Measurements from ENCODE around the gene FAM25A.
A peak's percentile ranks its signal among the peaks of the same experiment; 100 is the strongest.
"Not testable (repeated sequence)": the region's sequence is repeated elsewhere in the genome, so short reads cannot be mapped to it uniquely, and the experiment has no call there.

Gene FAM25A

DNA sequence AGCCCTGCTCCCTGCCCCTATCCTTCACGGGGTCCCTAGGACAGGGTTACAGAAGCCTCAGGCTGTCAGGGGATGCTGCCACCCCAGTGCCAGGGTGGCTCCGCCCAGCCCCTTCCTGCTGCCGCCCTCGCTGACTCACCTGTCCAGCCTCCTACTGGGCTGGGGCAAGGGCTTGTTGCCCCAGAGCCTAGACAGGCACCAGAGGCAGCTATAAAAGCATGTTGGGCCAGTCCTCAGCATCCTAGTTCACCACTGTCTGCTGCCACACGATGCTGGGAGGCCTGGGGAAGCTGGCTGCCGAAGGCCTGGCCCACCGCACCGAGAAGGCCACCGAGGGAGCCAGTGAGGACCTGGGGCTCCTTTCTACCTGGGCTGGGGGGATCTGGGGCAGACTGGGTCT, at the start of gene FAM25A:
Gene FAM25A, plus strand, starts transcription at position 239 of the 400 bp plus-strand sequence. Its CDS starts 31 bp downstream, at position 270.
- H3K36me3 ChIP-seq (ENCODE audit: control insufficient read depth, insufficient read depth, low read length); H3K27me3 ChIP-seq (ENCODE audit: control insufficient read depth, insufficient read depth, low read length); H3K9me3 ChIP-seq (ENCODE audit: control insufficient read depth, insufficient read depth, low read length); DNase-seq (ENCODE audit: low read depth, low spot score); H3K4me1 ChIP-seq (ENCODE audit: control insufficient read depth, insufficient read depth, low read length); H3K27ac ChIP-seq (ENCODE audit: low read length); H3K4me3 ChIP-seq (ENCODE audit: low read length): not testable (repeated sequence)
- no CpG with 5 or more reads among the region's 9 CpGs for WGBS (ENCODE audit: insufficient coverage, insufficient read length)

DNA sequence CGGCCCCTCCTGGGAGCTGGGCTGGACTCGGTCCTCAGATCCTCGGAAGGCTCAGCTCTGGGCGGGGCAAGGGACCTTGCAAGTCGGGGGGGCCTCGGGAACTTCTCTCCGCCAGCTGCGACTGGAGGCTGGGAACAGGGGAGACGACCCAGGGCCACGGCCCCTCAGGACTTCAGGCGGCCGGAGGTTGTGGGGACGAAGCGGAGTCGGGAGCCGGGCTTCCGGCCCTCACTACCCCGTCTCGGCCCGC, 49.2 kb upstream of the FAM25A start:
- WGBS (ENCODE audit: insufficient coverage, insufficient read length), result no CpG with 5 or more reads among the region's 20 CpGs
- DNase-seq (ENCODE audit: low read depth, low spot score), result no peak
- peak overlapping the region; percentile 53; the same call in 1 of the 2 replicates for H3K4me3 ChIP-seq (ENCODE audit: low read length)
- H3K36me3 ChIP-seq (ENCODE audit: control insufficient read depth, insufficient read depth, low read length), result no peaks in the 10 kb centered on the region
- peaks cover 5% of the 10 kb centered on the region; the same call in 1 of the 2 replicates for H3K27me3 ChIP-seq (ENCODE audit: control insufficient read depth, insufficient read depth, low read length)
- no peaks in the 10 kb centered on the region for H3K9me3 ChIP-seq (ENCODE audit: control insufficient read depth, insufficient read depth, low read length)
- peaks cover 13% of the 10 kb centered on the region for H3K4me1 ChIP-seq (ENCODE audit: control insufficient read depth, insufficient read depth, low read length)
- no peak overlapping the region for H3K27ac ChIP-seq (ENCODE audit: low read length)

DNA sequence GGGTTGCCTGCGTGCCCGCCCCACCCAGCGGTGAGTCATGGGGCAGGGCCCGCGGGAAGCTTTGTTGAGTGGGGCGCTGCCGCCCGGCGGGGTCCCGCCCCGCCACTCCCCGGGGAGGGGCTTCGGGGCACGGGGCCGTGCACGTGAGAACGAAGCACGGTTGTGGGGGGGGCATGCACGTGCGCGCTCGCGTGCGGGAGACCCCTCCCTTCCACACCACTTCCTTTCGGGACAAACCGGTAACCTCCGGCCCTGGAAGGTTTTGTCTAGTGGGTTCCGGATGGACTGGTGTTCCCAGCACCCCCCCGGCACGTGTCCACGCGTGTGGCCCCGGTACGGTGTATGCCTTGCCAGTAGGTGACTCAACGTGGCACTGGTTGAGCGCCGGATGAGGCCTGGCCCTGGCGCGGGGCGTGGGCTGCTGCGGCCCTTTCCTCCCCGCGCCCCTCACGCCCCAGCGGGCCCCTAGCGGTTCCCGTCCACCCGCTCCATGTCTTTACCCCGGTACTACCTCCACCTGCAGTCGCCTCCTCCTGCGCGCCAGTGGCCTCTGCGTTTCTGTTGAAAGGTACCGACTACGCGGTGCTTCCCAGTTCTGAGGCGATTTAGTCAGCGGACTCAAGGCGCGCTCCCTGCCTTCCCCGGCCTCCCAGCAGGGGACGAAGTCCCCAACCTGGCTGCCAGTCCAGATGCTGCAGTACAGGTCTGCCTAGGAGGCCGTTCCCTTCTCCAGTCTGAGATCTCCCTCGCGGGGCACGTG, 48.7 kb upstream of the FAM25A start:
- no CpG with 5 or more reads among the region's 66 CpGs for WGBS (ENCODE audit: insufficient coverage, insufficient read length)
- Histone ChIP-seq H3K4me3 (ENCODE audit: low read length) (peak overlapping the region; percentile 53), H3K27ac (ENCODE audit: low read length) (no peak overlapping the region), H3K27me3 (ENCODE audit: control insufficient read depth, insufficient read depth, low read length) (peaks cover 5% of the 10 kb centered on the region; the same call in 1 of the 2 replicates), H3K4me1 (ENCODE audit: control insufficient read depth, insufficient read depth, low read length) (peaks cover 13% of the 10 kb centered on the region), H3K36me3 (ENCODE audit: control insufficient read depth, insufficient read depth, low read length) (no peaks in the 10 kb centered on the region), H3K9me3 (ENCODE audit: control insufficient read depth, insufficient read depth, low read length) (no peaks in the 10 kb centered on the region)
- no peak for DNase-seq (ENCODE audit: low read depth, low spot score)

DNA sequence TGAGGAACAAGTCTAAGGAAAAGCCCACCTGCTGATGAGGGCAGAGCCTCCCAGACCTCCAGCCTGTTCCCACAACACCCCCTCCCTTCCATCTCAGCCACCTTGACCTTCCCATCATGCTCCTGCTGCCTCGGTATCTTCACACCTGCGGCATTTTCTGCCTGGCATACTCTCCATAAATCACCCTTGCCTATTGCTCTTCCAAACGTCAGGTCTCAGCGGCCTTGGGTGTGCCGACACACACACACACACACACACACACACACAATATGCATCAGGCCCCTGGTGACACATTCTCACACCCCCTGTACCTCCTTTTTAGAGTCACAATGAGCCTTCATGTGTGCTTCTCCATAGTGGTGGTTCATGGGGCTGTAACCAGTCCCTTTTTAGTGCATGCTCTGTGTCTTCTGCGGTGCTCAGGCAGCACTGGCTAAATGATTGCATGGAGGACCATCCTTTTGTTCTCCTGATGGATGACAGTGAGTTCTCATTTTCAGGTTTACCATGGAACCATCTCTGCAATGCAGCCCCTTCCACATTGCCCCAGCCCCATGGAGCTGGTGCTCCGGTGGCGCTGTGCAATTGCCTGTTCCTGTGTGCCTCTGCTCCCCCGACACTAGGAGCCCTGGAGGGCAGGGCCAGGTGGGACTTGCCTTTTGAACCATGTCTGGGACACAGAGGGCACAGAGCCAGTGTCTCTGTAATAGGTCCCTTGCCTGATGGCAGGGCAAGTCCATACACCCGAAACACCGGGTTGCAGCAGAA, 47.3 kb upstream of the FAM25A start:
- peaks cover 9% of the 10 kb centered on the region for H3K4me1 ChIP-seq (ENCODE audit: control insufficient read depth, insufficient read depth, low read length)
- peaks cover 5% of the 10 kb centered on the region; the same call in 1 of the 2 replicates for H3K27me3 ChIP-seq (ENCODE audit: control insufficient read depth, insufficient read depth, low read length)
- no peaks in the 10 kb centered on the region for H3K36me3 ChIP-seq (ENCODE audit: control insufficient read depth, insufficient read depth, low read length)
- DNase-seq (ENCODE audit: low read depth, low spot score), result no peak
- WGBS (ENCODE audit: insufficient coverage, insufficient read length), result no CpG with 5 or more reads among the region's 11 CpGs
- no peak overlapping the region for H3K4me3 ChIP-seq (ENCODE audit: low read length)
- H3K9me3 ChIP-seq (ENCODE audit: control insufficient read depth, insufficient read depth, low read length), result no peaks in the 10 kb centered on the region
- no peak overlapping the region for H3K27ac ChIP-seq (ENCODE audit: low read length)

DNA sequence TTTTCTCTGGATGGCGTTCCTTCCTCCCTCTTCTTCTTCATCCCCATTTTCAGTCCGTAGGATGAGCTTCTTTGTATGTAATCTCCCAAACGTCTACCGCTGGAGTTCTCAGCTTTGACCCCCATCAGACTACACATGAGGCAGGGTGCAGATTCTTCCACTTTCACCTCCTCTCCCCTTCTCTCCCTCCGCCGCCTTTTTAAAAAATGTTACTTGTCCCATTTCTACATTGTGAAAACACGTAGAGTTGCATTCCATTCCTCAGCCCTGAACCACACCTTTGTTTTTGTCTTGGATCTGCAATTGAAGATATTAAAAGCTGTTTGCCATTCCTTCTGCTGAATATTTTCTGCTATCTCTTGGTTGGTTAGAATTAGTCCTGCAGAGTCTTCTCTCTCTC, 45.6 kb upstream of the FAM25A start:
- H3K27ac ChIP-seq (ENCODE audit: low read length), result no peak overlapping the region
- WGBS (ENCODE audit: insufficient coverage, insufficient read length), result no CpG with 5 or more reads among the region's 7 CpGs
- H3K9me3 ChIP-seq (ENCODE audit: control insufficient read depth, insufficient read depth, low read length), result no peaks in the 10 kb centered on the region
- H3K27me3 ChIP-seq (ENCODE audit: control insufficient read depth, insufficient read depth, low read length), result peaks cover 5% of the 10 kb centered on the region; the same call in 1 of the 2 replicates
- no peak for DNase-seq (ENCODE audit: low read depth, low spot score)
- H3K4me1 ChIP-seq (ENCODE audit: control insufficient read depth, insufficient read depth, low read length), result peaks cover 9% of the 10 kb centered on the region
- H3K4me3 ChIP-seq (ENCODE audit: low read length), result no peak overlapping the region
- H3K36me3 ChIP-seq (ENCODE audit: control insufficient read depth, insufficient read depth, low read length), result no peaks in the 10 kb centered on the region

DNA sequence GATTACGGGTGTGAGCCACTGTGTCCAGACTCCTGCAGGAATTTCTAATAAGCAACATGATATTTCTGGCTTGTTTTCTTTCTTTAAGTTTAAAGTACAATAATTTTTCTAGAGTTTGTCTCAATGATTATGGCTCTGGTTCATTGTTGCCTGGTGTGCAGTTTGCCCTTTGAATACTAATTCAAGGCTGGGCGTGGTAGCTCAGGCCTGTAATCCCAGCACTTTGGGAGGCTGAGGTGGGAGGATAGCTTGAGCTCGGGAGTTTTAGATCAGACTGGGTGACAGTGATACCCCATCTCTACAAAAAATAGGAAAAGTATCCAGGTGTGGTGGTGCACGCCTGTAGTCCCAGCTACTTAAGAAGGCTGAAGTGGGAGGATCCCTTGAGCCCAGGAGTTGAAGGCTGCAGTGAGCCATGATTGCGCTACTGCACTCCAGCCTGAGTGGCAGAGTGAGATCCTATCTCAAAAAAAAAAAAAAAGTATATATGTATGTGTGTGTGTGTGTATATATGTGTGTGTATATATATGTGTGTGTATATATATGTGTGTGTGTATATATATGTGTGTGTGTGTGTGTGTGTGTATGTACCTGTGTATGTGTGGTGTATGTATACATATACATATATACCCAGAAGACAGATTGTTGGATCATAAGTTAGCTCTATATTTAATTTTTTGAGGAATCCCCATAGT, 43.6 kb upstream of the FAM25A start:
- no peak overlapping the region for H3K27ac ChIP-seq (ENCODE audit: low read length)
- H3K4me3 ChIP-seq (ENCODE audit: low read length), result no peak overlapping the region
- H3K4me1 ChIP-seq (ENCODE audit: control insufficient read depth, insufficient read depth, low read length), result peaks cover 3% of the 10 kb centered on the region
- H3K27me3 ChIP-seq (ENCODE audit: control insufficient read depth, insufficient read depth, low read length), result peaks cover 5% of the 10 kb centered on the region; the same call in 1 of the 2 replicates
- no peak for DNase-seq (ENCODE audit: low read depth, low spot score)
- no CpG with 5 or more reads among the region's 5 CpGs for WGBS (ENCODE audit: insufficient coverage, insufficient read length)
- no peaks in the 10 kb centered on the region for H3K9me3 ChIP-seq (ENCODE audit: control insufficient read depth, insufficient read depth, low read length)
- H3K36me3 ChIP-seq (ENCODE audit: control insufficient read depth, insufficient read depth, low read length), result no peaks in the 10 kb centered on the region

DNA sequence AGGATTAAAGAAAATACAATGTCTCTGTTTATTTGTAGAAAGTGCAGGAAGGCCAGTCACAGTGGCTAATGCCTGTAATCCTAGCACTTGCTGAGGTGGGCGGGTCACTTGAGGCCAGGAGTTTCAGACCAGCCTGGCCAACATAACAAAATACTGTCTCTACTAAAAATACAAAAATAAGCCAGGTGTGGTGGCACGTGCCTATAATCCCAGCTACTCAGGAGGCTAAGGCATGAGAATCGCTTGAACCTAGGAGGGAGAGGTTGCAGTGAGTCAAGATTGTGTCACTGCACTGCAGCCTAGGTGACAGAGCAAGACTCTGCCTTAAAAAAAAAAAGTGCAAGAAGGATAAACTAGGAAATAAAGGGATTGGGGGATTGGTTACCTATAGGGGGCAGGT, 41.6 kb upstream of the FAM25A start:
- not testable (repeated sequence) for H3K36me3 ChIP-seq (ENCODE audit: control insufficient read depth, insufficient read depth, low read length); H3K27me3 ChIP-seq (ENCODE audit: control insufficient read depth, insufficient read depth, low read length); H3K4me1 ChIP-seq (ENCODE audit: control insufficient read depth, insufficient read depth, low read length); DNase-seq (ENCODE audit: low read depth, low spot score); H3K9me3 ChIP-seq (ENCODE audit: control insufficient read depth, insufficient read depth, low read length); H3K27ac ChIP-seq (ENCODE audit: low read length); H3K4me3 ChIP-seq (ENCODE audit: low read length)
- no CpG with 5 or more reads among the region's 3 CpGs for WGBS (ENCODE audit: insufficient coverage, insufficient read length)

DNA sequence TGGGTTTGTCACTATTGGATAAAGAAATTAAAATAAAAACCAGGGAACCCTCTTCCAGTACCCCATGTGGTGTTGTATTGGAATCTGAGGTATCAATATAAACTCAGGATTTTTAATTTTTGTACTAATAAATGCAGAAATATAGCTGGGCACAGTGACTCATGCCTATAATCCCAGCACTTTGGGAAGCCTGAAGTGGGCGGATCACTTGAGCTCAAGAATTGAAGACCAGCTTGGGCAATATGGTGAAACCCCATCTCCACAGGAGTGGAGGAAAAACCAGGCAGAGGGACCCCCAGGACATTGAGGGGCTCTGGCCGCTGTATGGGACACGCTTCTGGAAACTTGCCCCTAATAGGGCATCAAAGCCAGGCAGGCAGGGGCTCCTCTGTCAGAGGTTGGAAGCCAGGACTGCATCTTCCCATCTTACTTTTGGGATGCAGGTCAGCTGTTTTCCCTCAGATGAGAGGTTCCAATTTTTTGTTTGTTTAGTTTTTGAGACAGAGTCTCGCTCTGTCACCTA, 40.7 kb upstream of the FAM25A start:
- H3K9me3 ChIP-seq (ENCODE audit: control insufficient read depth, insufficient read depth, low read length), result no peaks in the 10 kb centered on the region
- H3K4me1 ChIP-seq (ENCODE audit: control insufficient read depth, insufficient read depth, low read length), result no peaks in the 10 kb centered on the region
- H3K36me3 ChIP-seq (ENCODE audit: control insufficient read depth, insufficient read depth, low read length), result no peaks in the 10 kb centered on the region
- no CpG with 5 or more reads among the region's 4 CpGs for WGBS (ENCODE audit: insufficient coverage, insufficient read length)
- DNase-seq (ENCODE audit: low read depth, low spot score), result no peak
- no peak overlapping the region for H3K27ac ChIP-seq (ENCODE audit: low read length)
- H3K4me3 ChIP-seq (ENCODE audit: low read length), result no peak overlapping the region
- H3K27me3 ChIP-seq (ENCODE audit: control insufficient read depth, insufficient read depth, low read length), result no peaks in the 10 kb centered on the region

DNA sequence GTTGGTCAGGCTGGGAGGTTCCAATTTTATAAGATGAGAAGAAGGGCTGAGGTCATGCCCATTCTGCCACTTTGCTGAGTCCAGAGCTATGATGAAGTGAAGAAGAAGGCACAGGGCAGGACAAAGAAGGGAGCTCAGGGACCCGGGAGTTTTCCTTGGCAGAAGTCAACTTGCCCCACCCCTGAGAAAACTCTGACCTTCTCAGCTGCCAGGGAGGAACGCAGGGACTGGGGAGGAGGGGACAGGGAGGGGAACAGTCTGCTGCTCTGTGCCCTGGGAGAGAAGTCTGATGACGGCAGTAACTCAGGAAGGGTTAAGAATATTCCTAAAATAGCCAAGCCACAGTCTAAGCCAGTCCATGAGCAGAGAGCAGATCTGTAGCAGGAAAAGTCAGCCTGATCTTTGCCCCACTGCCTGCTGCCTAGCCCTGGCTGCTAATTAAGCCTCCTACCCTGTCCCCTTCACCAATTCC, 40.1 kb upstream of the FAM25A start:
- no CpG with 5 or more reads among the region's 3 CpGs for WGBS (ENCODE audit: insufficient coverage, insufficient read length)

DNA sequence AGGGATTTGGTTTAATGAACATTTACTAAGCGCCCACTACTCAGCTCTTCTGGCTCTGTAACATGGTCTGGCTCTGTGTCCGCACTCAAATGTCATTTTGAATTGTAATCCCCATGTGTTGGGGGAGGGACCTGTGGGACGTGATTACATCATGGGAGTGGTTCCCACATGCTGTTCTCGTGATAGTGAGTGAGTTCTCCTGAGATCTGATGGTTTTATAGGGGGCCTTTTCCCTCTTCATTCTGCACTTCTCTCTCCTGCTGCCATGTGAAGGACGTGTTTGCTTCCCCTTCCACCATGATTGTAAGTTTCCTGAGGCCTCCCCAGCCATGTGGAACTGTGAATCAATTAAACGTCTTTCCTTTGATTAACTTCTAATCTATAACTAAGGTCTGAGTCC, 39.1 kb upstream of the FAM25A start:
- not testable (repeated sequence) for H3K27ac ChIP-seq (ENCODE audit: low read length); H3K9me3 ChIP-seq (ENCODE audit: control insufficient read depth, insufficient read depth, low read length); H3K36me3 ChIP-seq (ENCODE audit: control insufficient read depth, insufficient read depth, low read length); H3K27me3 ChIP-seq (ENCODE audit: control insufficient read depth, insufficient read depth, low read length); DNase-seq (ENCODE audit: low read depth, low spot score); H3K4me1 ChIP-seq (ENCODE audit: control insufficient read depth, insufficient read depth, low read length); H3K4me3 ChIP-seq (ENCODE audit: low read length)
- no CpG with 5 or more reads among the region's 6 CpGs for WGBS (ENCODE audit: insufficient coverage, insufficient read length)

More for the DNA sequence above, 40.1 kb upstream of the FAM25A start:
- H3K4me1 ChIP-seq (ENCODE audit: control insufficient read depth, insufficient read depth, low read length), result no peaks in the 10 kb centered on the region
- no peaks in the 10 kb centered on the region for H3K9me3 ChIP-seq (ENCODE audit: control insufficient read depth, insufficient read depth, low read length)
- H3K27me3 ChIP-seq (ENCODE audit: control insufficient read depth, insufficient read depth, low read length), result no peaks in the 10 kb centered on the region
- H3K4me3 ChIP-seq (ENCODE audit: low read length), result no peak overlapping the region
- no peak for DNase-seq (ENCODE audit: low read depth, low spot score)
- no peak overlapping the region for H3K27ac ChIP-seq (ENCODE audit: low read length)
- no peaks in the 10 kb centered on the region for H3K36me3 ChIP-seq (ENCODE audit: control insufficient read depth, insufficient read depth, low read length)

Measured in iPS DF 6.9 (cell line).